ENCODE data around the gene MAML3.

DNA sequence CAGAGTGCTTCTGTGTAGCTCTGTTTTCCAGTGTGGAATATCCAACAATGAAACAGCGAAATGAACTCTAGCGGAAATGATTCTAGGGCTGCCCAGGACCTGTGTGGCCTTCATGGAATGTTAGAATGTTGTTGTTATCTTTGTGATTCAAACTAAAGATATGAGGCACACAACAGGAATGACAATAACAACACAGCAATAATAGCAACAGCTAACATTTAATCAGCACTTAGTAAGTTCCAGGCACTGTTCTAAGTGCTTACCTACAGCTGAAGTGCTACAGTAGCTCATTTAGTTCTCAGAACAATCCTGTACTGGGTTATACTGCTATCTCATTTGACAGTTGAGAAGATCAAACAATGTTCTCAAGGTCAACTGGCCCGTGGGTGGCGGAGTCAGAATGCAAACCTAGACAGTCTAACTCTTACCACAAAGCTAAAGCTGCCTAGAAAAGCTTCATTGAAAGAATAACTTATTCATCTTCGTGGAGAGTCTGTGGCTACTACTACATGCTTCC lies 63.7 kb downstream of the MAML3 start:
- TF ChIP-seq, protein P1, sequence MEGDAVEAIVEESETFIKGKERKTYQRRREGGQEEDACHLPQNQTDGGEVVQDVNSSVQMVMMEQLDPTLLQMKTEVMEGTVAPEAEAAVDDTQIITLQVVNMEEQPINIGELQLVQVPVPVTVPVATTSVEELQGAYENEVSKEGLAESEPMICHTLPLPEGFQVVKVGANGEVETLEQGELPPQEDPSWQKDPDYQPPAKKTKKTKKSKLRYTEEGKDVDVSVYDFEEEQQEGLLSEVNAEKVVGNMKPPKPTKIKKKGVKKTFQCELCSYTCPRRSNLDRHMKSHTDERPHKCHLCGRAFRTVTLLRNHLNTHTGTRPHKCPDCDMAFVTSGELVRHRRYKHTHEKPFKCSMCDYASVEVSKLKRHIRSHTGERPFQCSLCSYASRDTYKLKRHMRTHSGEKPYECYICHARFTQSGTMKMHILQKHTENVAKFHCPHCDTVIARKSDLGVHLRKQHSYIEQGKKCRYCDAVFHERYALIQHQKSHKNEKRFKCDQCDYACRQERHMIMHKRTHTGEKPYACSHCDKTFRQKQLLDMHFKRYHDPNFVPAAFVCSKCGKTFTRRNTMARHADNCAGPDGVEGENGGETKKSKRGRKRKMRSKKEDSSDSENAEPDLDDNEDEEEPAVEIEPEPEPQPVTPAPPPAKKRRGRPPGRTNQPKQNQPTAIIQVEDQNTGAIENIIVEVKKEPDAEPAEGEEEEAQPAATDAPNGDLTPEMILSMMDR (IDR thresholded peaks at IDR 0.05; ENCODE audit: low read length) = no peak
- TF ChIP-seq EZH2 (IDR thresholded peaks at IDR 0.05; ENCODE audit: borderline replicate concordance, low read length) = no peak
